Embryonic facial prominence (tissue), 1 donor: Measurements from ENCODE around the gene HIRIP3.
A peak's percentile ranks its signal among the peaks of the same experiment; 100 is the strongest.
"Not testable (repeated sequence)": the region's sequence is repeated elsewhere in the genome, so short reads cannot be mapped to it uniquely, and the experiment has no call there.

Experiments used
- DNase-seq: peaks from one replicate; pipeline ENCODE4 v3.0.0-alpha.2; 2016; ENCODE audit errors: extremely low spot score

The HIRIP3 gene

GRCh38 chr16:29959821-29960220 lies 35.6 kb downstream of the HIRIP3 start:
- not testable (repeated sequence) for DNase-seq

GRCh38 chr16:29959293-29959692 lies 36.1 kb downstream of the HIRIP3 start:
- DNase-seq: no peak

- no peak for DNase-seq
Measured at GRCh38 chr16:29958756-29959155, 36.7 kb downstream of the HIRIP3 start.

- no peak for DNase-seq
Measured at GRCh38 chr16:29951625-29952365, 43.6 kb downstream of the HIRIP3 start.

- no peak for DNase-seq
Measured at GRCh38 chr16:29950806-29951461, 44.5 kb downstream of the HIRIP3 start.

GRCh38 chr16:29947897-29948296 lies 47.5 kb downstream of the HIRIP3 start:
- no peak for DNase-seq

GRCh38 chr16:29943846-29944799 lies 51.3 kb downstream of the HIRIP3 start:
- peak; percentile 40 for DNase-seq
